ENCODE data around the gene LRPAP1.
A peak's percentile ranks its signal among the peaks of the same experiment; 100 is the strongest.

Gene LRPAP1

GRCh38 chr4:3485886-3486540 is 46.2 kb downstream of the LRPAP1 start:
- no peak for DNase-seq (ENCODE audit: low read depth)

- no peak for DNase-seq (ENCODE audit: low read depth)
Measured at GRCh38 chr4:3485011-3485791, 47.0 kb downstream of the LRPAP1 start.

- DNase-seq (ENCODE audit: low read depth): no peak
Measured at GRCh38 chr4:3484057-3484973, 47.9 kb downstream of the LRPAP1 start.

- DNase-seq (ENCODE audit: low read depth): no peak
Measured at GRCh38 chr4:3483471-3483921, 48.7 kb downstream of the LRPAP1 start.

DNA sequence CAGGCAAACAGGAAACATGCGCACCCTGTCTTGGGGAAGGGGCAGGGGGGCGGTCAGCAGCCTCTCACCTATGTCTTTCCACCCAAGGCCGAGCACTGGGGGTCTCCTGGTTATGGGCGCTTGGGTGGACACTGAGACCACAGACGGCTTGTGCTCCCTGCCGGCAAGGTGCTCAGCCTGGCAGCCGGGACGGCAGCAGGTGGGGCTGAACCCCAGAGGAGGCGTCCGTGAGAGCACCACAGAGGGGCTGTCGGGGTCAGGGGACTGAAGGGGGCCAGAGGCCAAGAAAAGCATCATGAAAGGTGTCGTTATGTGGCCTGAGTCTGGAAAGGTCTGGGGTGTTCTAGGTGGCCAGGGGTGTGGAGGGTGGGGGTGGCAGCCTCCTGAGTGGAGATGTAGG is 49.5 kb downstream of the LRPAP1 start:
- no peak for DNase-seq (ENCODE audit: low read depth)

DNA sequence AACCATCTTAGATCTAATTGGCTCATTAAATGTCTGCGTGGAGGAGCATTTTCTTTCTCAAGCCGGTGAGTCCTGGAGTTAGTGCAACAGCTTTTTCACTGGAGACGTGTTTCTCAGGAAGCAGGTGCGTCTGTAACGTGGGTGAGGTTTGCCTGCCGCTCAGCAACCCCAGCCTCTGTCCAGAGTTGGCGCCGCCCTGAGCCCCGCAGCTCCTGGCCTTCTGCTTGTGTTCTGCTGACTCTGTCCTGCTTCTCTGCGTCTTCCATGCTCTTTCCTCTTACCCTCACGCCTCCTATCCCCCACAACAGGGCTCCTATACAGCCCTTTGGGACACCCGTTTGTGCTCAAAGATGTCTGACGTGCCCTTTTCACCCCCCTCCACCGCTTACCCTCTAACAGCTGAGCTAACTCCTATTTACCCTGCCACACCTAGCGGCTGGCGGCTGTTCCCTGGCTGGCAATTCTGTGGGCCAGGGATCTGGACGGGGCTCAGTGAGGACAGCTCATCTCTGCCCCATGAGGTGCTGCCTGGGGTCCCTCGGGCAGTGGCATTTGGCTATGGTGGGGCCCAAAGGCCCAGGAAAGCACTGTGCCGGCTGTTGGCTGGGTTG is 50.3 kb downstream of the LRPAP1 start:
- no peak for DNase-seq (ENCODE audit: low read depth)

DNA sequence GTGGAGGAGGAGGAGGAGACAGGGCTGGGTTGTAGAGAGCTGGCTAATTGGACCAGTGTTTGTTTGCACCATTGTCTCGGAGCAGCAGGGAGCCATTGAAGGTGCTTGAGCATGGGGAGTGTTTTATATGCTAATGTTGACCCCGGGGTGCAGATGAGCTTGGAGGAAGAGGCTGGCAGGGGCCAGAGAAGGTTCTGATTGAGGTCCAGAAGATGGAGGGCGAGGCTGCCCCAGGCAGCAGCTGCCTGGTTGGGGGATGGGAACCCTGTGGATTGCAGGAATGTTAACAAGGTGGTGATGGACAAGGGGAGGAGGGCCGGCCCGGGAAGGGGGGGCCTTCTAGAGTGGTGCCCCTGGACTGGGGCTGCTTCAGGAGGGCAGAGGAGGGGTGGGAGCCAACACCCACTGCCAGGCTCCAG is 51.1 kb downstream of the LRPAP1 start:
- DNase-seq (ENCODE audit: low read depth): no peak

- peak; percentile 61 for DNase-seq (ENCODE audit: low read depth)
Measured at GRCh38 chr4:3480528-3481112, 51.6 kb downstream of the LRPAP1 start.

GRCh38 chr4:3479358-3480101 is 52.7 kb downstream of the LRPAP1 start:
- no peak for DNase-seq (ENCODE audit: low read depth)

DNA sequence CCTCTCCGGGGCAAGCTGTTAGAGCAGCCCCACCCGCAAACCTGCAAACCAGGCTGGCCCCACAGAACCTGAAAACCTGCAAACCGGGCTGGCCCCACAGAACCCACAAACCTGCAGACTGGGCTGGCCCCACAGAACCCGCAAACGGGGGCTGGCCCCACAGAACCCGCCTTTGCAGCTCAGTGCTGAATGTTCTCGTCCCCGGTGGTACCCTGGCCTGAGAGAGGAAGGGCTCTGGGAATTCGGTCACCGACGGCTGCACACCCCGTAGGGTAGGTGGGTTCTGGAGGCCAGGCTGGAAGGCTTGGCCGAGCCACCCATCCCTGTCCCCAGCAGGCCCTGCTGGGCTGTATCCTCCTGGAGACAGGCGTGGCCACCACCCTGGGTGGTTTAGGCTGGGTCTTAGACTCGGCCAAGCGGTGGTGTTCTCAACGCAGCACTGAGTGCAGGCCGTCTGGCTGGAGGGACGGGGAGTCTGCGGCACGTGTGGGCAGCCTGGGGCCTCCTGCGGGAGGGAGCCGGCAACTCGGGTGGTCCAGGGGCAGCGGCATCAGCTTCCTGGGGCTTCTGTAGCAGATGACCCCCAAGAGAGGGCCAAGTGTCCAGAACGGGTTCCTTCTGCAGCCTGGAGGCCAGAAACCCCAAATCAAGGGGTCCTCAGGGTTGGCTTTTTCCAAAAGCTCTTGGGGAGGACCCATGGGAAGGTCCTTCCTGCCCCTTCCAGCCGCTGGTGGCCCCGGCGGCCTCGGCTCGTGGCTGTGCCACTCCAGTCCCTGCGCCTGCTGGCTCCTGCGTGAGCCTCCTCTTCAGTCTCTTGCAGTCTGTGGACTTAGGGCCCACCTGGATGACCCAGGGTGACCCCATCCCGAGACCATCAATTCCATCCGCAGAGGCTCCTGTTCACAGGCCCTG is 53.5 kb downstream of the LRPAP1 start:
- no peak for DNase-seq (ENCODE audit: low read depth)

GRCh38 chr4:3477750-3478430 is 54.3 kb downstream of the LRPAP1 start:
- DNase-seq (ENCODE audit: low read depth): no peak

- DNase-seq (ENCODE audit: low read depth): no peak
Measured at GRCh38 chr4:3476936-3477749, 55.1 kb downstream of the LRPAP1 start.

DNA sequence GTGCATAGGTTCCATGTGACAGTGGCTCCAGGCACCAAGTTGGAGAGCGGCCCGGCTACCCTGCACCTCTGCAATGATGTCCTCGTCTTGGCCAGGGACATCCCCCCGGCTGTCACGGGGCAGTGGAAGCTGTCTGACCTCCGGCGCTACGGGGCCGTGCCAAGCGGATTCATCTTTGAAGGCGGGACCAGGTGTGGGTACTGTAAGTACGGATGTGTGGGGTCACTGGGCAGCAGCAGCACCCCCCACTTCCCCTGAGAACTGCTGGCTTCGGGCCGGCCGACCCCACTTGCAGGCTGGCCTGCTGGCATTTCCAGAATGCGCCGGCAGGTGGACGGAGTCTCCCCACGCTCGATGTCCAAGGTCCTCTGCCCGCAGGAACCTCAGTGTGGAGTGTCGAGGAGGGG is 55.9 kb downstream of the LRPAP1 start:
- DNase-seq (ENCODE audit: low read depth): no peak

GRCh38 chr4:3475713-3476260 is 56.4 kb downstream of the LRPAP1 start:
- no peak for DNase-seq (ENCODE audit: low read depth)

DNA sequence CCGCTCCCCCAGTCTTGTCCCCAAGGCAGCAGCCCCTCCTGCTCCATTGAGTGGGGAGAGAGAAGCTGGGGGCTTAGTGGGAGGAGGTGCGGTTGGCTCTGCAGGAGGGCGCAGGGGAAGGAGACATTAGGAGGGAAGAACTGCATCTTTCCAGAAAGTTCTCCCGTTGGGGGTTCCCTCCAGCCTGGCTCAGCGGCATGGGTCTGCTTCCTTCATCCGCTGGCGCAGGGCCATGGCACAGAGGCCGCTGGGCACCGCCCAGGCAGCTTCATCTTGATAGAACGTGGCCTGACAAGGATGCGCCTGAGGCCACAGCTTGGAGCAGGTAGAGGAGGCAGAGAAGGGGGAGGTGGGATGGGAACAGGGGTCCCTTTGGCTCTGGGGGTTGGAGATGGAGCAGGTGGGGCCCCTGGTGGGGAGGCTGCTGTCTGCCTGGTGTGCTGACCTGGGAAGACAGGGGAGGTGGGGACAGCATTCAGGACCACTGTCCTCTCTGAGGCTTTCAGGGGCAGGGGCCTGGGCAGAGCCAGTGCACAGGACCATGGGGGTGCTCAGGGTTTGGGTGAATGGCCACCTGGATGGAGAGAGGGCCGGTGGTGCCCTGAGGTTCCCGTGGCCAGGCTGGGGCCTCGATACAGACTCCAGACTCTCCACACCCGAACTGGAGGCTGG is 57.0 kb downstream of the LRPAP1 start:
- DNase-seq (ENCODE audit: low read depth): no peak

DNA sequence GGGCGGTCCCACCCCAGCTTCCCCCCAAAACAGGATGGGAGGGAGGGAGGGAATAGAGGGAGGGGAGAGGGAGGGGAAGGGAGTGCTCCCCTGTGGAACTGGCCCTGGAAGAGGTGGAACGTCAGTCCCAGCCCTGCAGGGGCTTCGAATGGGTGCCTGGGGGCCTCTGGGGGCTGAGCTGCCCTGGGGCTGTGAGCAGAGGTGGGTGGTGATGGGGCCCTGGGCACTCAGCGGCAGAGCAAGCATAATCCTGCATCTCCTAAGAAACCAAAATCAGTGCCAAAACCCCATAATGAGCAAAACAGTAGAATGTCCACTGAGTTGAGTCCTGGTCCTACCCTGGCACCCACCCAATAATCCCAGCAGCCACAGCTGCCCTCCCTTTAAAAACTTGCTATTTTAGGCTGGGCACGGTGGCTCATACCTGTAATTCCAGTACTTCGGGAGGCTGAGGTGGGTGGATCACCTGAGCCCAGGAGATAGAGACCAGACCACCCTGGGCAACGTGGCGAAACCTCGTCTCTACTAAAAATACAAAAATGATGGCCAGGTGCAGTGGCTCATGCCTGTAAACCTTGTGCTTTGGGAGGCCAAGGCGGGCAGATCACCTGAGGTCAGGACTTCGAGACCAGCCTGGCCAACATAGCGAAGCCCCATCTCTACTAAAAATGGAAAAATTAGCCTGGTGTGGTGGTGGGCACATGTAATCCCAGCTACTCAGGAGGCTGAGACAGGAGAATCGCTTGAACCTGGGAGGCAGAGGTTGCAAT is 58.0 kb downstream of the LRPAP1 start:
- DNase-seq (ENCODE audit: low read depth): no peak
